Measurements from ENCODE around the gene SLC1A4.
A peak's percentile ranks its signal among the peaks of the same experiment; 100 is the strongest.

Gene SLC1A4

GRCh38 chr2:65057391-65058052, 68.3 kb downstream of the SLC1A4 start:
- H3K4me1 ChIP-seq (ENCODE audit: control insufficient read depth, insufficient read depth, low read length), result peaks cover 22% of the 10 kb centered on the region
- peak overlapping the region; percentile 89 for H3K4me3 ChIP-seq (ENCODE audit: low read length)
- peak; percentile 54 for DNase-seq (ENCODE audit: low read depth)
- no peaks in the 10 kb centered on the region for H3K9me3 ChIP-seq (ENCODE audit: control insufficient read depth, low read length)
- no peaks in the 10 kb centered on the region for H3K36me3 ChIP-seq (ENCODE audit: control insufficient read depth, insufficient read depth, low read length, severe bottlenecking)
- no peaks in the 10 kb centered on the region for H3K27me3 ChIP-seq (replicated peaks; ENCODE audit: control insufficient read depth, insufficient read depth, low read length)
- peak overlapping the region; percentile 89 for H3K9ac ChIP-seq (ENCODE audit: low read length)

- H3K36me3 ChIP-seq (ENCODE audit: control insufficient read depth, insufficient read depth, low read length, severe bottlenecking), result no peaks in the 10 kb centered on the region
- DNase-seq (ENCODE audit: low read depth), result no peak
- H3K4me1 ChIP-seq (ENCODE audit: control insufficient read depth, insufficient read depth, low read length), result peaks cover 37% of the 10 kb centered on the region
- no peaks in the 10 kb centered on the region for H3K27me3 ChIP-seq (replicated peaks; ENCODE audit: control insufficient read depth, insufficient read depth, low read length)
- no peaks in the 10 kb centered on the region for H3K9me3 ChIP-seq (ENCODE audit: control insufficient read depth, low read length)
- H3K4me3 ChIP-seq (ENCODE audit: low read length), result no peak overlapping the region
- H3K9ac ChIP-seq (ENCODE audit: low read length), result no peak overlapping the region
Observed at GRCh38 chr2:65059071-65059470, 69.9 kb downstream of the SLC1A4 start.

GRCh38 chr2:65061146-65061909, 72.1 kb downstream of the SLC1A4 start:
- no peak overlapping the region for H3K9ac ChIP-seq (ENCODE audit: low read length)
- no peaks in the 10 kb centered on the region for H3K27me3 ChIP-seq (replicated peaks; ENCODE audit: control insufficient read depth, insufficient read depth, low read length)
- no peaks in the 10 kb centered on the region for H3K9me3 ChIP-seq (ENCODE audit: control insufficient read depth, low read length)
- H3K4me1 ChIP-seq (ENCODE audit: control insufficient read depth, insufficient read depth, low read length), result peaks cover 52% of the 10 kb centered on the region
- DNase-seq (ENCODE audit: low read depth), result no peak
- H3K36me3 ChIP-seq (ENCODE audit: control insufficient read depth, insufficient read depth, low read length, severe bottlenecking), result no peaks in the 10 kb centered on the region
- no peak overlapping the region for H3K4me3 ChIP-seq (ENCODE audit: low read length)

GRCh38 chr2:65061910-65062339, 72.7 kb downstream of the SLC1A4 start:
- no peak for DNase-seq (ENCODE audit: low read depth)
- Histone ChIP-seq H3K27me3 (replicated peaks; ENCODE audit: control insufficient read depth, insufficient read depth, low read length) (no peaks in the 10 kb centered on the region), H3K9ac (ENCODE audit: low read length) (no peak overlapping the region), H3K4me3 (ENCODE audit: low read length) (no peak overlapping the region), H3K36me3 (ENCODE audit: control insufficient read depth, insufficient read depth, low read length, severe bottlenecking) (no peaks in the 10 kb centered on the region), H3K9me3 (ENCODE audit: control insufficient read depth, low read length) (no peaks in the 10 kb centered on the region), H3K4me1 (ENCODE audit: control insufficient read depth, insufficient read depth, low read length) (peaks cover 52% of the 10 kb centered on the region)

- Histone ChIP-seq H3K36me3 (ENCODE audit: control insufficient read depth, insufficient read depth, low read length, severe bottlenecking) (no peaks in the 10 kb centered on the region), H3K9ac (ENCODE audit: low read length) (peak overlapping the region; percentile 74), H3K4me3 (ENCODE audit: low read length) (peak overlapping the region; percentile 6), H3K27me3 (replicated peaks; ENCODE audit: control insufficient read depth, insufficient read depth, low read length) (no peaks in the 10 kb centered on the region), H3K4me1 (ENCODE audit: control insufficient read depth, insufficient read depth, low read length) (peaks cover 51% of the 10 kb centered on the region), H3K9me3 (ENCODE audit: control insufficient read depth, low read length) (no peaks in the 10 kb centered on the region)
- DNase-seq (ENCODE audit: low read depth), result peak; percentile 31
Observed at GRCh38 chr2:65062843-65063825, 73.9 kb downstream of the SLC1A4 start.

GRCh38 chr2:65064728-65065552, 75.7 kb downstream of the SLC1A4 start:
- Histone ChIP-seq H3K9ac (ENCODE audit: low read length) (peak overlapping the region; percentile 74), H3K4me1 (ENCODE audit: control insufficient read depth, insufficient read depth, low read length) (peaks cover 62% of the 10 kb centered on the region), H3K9me3 (ENCODE audit: control insufficient read depth, low read length) (no peaks in the 10 kb centered on the region), H3K27me3 (replicated peaks; ENCODE audit: control insufficient read depth, insufficient read depth, low read length) (no peaks in the 10 kb centered on the region), H3K4me3 (ENCODE audit: low read length) (peak overlapping the region; percentile 72), H3K36me3 (ENCODE audit: control insufficient read depth, insufficient read depth, low read length, severe bottlenecking) (no peaks in the 10 kb centered on the region)
- peak; percentile 79 for DNase-seq (ENCODE audit: low read depth)

- no peak overlapping the region for H3K4me3 ChIP-seq (ENCODE audit: low read length)
- H3K27me3 ChIP-seq (replicated peaks; ENCODE audit: control insufficient read depth, insufficient read depth, low read length), result no peaks in the 10 kb centered on the region
- no peak overlapping the region for H3K9ac ChIP-seq (ENCODE audit: low read length)
- H3K9me3 ChIP-seq (ENCODE audit: control insufficient read depth, low read length), result no peaks in the 10 kb centered on the region
- peaks cover 62% of the 10 kb centered on the region for H3K4me1 ChIP-seq (ENCODE audit: control insufficient read depth, insufficient read depth, low read length)
- DNase-seq (ENCODE audit: low read depth), result no peak
- H3K36me3 ChIP-seq (ENCODE audit: control insufficient read depth, insufficient read depth, low read length, severe bottlenecking), result peaks cover 25% of the 10 kb centered on the region
Observed at GRCh38 chr2:65067806-65068553, 78.8 kb downstream of the SLC1A4 start.

GRCh38 chr2:65069439-65069824, 80.2 kb downstream of the SLC1A4 start:
- no peak for DNase-seq (ENCODE audit: low read depth)
- no peak overlapping the region for H3K4me3 ChIP-seq (ENCODE audit: low read length)
- H3K36me3 ChIP-seq (ENCODE audit: control insufficient read depth, insufficient read depth, low read length, severe bottlenecking), result peaks cover 39% of the 10 kb centered on the region
- H3K4me1 ChIP-seq (ENCODE audit: control insufficient read depth, insufficient read depth, low read length), result peaks cover 48% of the 10 kb centered on the region
- H3K9me3 ChIP-seq (ENCODE audit: control insufficient read depth, low read length), result no peaks in the 10 kb centered on the region
- no peaks in the 10 kb centered on the region for H3K27me3 ChIP-seq (replicated peaks; ENCODE audit: control insufficient read depth, insufficient read depth, low read length)
- H3K9ac ChIP-seq (ENCODE audit: low read length), result peak overlapping the region; percentile 40

GRCh38 chr2:65070172-65070830, 81.1 kb downstream of the SLC1A4 start:
- Histone ChIP-seq H3K4me1 (ENCODE audit: control insufficient read depth, insufficient read depth, low read length) (peaks cover 40% of the 10 kb centered on the region), H3K36me3 (ENCODE audit: control insufficient read depth, insufficient read depth, low read length, severe bottlenecking) (peaks cover 44% of the 10 kb centered on the region), H3K27me3 (replicated peaks; ENCODE audit: control insufficient read depth, insufficient read depth, low read length) (no peaks in the 10 kb centered on the region), H3K9ac (ENCODE audit: low read length) (peak overlapping the region; percentile 40), H3K9me3 (ENCODE audit: control insufficient read depth, low read length) (no peaks in the 10 kb centered on the region), H3K4me3 (ENCODE audit: low read length) (no peak overlapping the region)
- DNase-seq (ENCODE audit: low read depth), result peak; percentile 43

Measured in adipocyte (in vitro differentiated cells).